A549 (cell line): ENCODE measurements around the gene CCDC138. TPM values are rescaled to one million over a fixed set of nuclear protein-coding genes. Genes with fewer than 3 reads are reported as not detected.

Source experiments
- ATAC-seq, 2 experiments: fragments of 200-7000 bp in 1 of 2; fragments of >200 bp in 1 of 2; cut with Nextera tagmentation in 1 of 2; cut with Tn5 transposase in 1 of 2; 3 replicates each; pipeline versions ENCODE4 v1.8.0 to v1.9.1; 2018 to 2020; ENCODE audit warnings: mild to moderate bottlenecking in 1 of 2, moderate library complexity in 1 of 2
- CTCF ChIA-PET: fragments of 300-600 bp; sonication (Branson Sonifier 250); formaldehyde crosslinking; extraction: SDS; loops from one replicate; lab custom pipeline; 2021; ENCODE audit warnings: antibody characterized with exemption, inconsistent platforms; lab: Yijun Ruan, JAX
- POLR2A ChIA-PET: fragments of 350-600 bp; formaldehyde crosslinking; extraction: SDS; loops from one replicate; lab custom pipeline; 2021; ENCODE audit warnings: antibody characterized with exemption, inconsistent platforms; lab: Yijun Ruan, JAX
- DNase-seq, 2 experiments: peaks; one replicate each; pipeline versions ENCODE4 v3.0.0 to v3.0.0-alpha.2; 2011 to 2016; ENCODE audit warnings: low read depth in 1 of 2, low spot score in 1 of 2
- FAIRE-seq: peaks from 2 replicates; lab custom pipeline; 2011; peaks lifted over from hg19 to GRCh38; lab: Jason Lieb, UNC
- H3K27ac ChIP-seq, 2 experiments: fragments of >200 bp; sonication (Bioruptor Twin); formaldehyde crosslinking; 3 replicates each; pipeline ENCODE4 v1.5.1; 2016 to 2017
- H3K4me1 ChIP-seq: fragments of >200 bp; sonication (Bioruptor Twin); formaldehyde crosslinking; 3 replicates; pipeline ENCODE4 v1.6.1; 2016
- H3K4me2 ChIP-seq: fragments of >200 bp; sonication (Bioruptor Twin); formaldehyde crosslinking; 3 replicates; pipeline ENCODE4 v1.6.1; 2016
- H3K4me3 ChIP-seq: fragments of >200 bp; sonication (Bioruptor Twin); formaldehyde crosslinking; 3 replicates; pipeline ENCODE4 v1.5.1; 2016
- H3K9me3 ChIP-seq: fragments of >200 bp; sonication (Bioruptor Twin); formaldehyde crosslinking; 3 replicates; pipeline ENCODE4 v1.6.1; 2016
- BHLHE40 ChIP-seq: IDR thresholded peaks from 2 replicates; pipeline ENCODE4 v1.6.1; 2012; ENCODE audit warnings: low read depth, low read length, inconsistent platforms
- CBX8 ChIP-seq: fragments of 200-600 bp; sonication (generic); IDR thresholded peaks from 2 replicates; pipeline ENCODE4 v1.6.1; 2016
- CHD4 ChIP-seq: fragments of 200-600 bp; sonication (generic); IDR thresholded peaks from 2 replicates; pipeline ENCODE4 v1.6.1; 2016; ENCODE audit warnings: antibody characterized with exemption, mild to moderate bottlenecking, borderline replicate concordance
- E2F6 ChIP-seq: IDR thresholded peaks from 2 replicates; pipeline ENCODE4 v1.6.1; 2012; ENCODE audit warnings: low read depth, borderline replicate concordance
- EHMT2 ChIP-seq: fragments of 200-600 bp; sonication (generic); IDR thresholded peaks from 2 replicates; pipeline ENCODE4 v1.6.1; 2016; ENCODE audit warnings: antibody characterized with exemption, low read depth, mild to moderate bottlenecking, moderate library complexity
- FOSL2 ChIP-seq, 2 experiments: fragments of 450-650 bp in 1 of 2; fragments of >200 bp in 1 of 2; sonication (Bioruptor Twin) in 1 of 2; formaldehyde crosslinking; IDR thresholded peaks; 2 replicates each; pipeline versions ENCODE4 v1.5.0 to v1.6.1; 2016 to 2020; ENCODE audit warnings: mild to moderate bottlenecking in 1 of 2, moderate library complexity in 1 of 2
- HDAC2 ChIP-seq: fragments of 200-600 bp; sonication (generic); IDR thresholded peaks from 2 replicates; pipeline ENCODE4 v1.6.1; 2016
- HES2 ChIP-seq: fragments of >200 bp; sonication (Bioruptor Twin); formaldehyde crosslinking; IDR thresholded peaks from 2 replicates; pipeline ENCODE4 v1.6.1; 2016
- HEYL ChIP-seq: fragments of 250-450 bp; sonication (Bioruptor Pico); IDR thresholded peaks from 2 replicates; pipeline ENCODE4 v1.8.0; 2021; ENCODE audit warnings: mild to moderate bottlenecking, moderate library complexity
- HOXB5 ChIP-seq: fragments of 250-450 bp; sonication (Bioruptor Pico); IDR thresholded peaks from 2 replicates; pipeline ENCODE4 v1.5.0; 2020; ENCODE audit warnings: mild to moderate bottlenecking, moderate library complexity
- JUN ChIP-seq, 2 experiments: fragments of >200 bp; sonication (Bioruptor Twin); formaldehyde crosslinking; IDR thresholded peaks; 2 replicates in 1 of 2; 3 replicates in 1 of 2; pipeline ENCODE4 v1.6.1; 2016 to 2017
- JUNB ChIP-seq: fragments of >200 bp; sonication (Bioruptor Twin); formaldehyde crosslinking; IDR thresholded peaks from 2 replicates; pipeline ENCODE4 v1.6.1; 2016
- MAFK ChIP-seq: fragments of 450-650 bp; IDR thresholded peaks from 2 replicates; pipeline ENCODE4 v1.6.1; 2014; ENCODE audit not compliant: partially characterized antibody
- MAZ ChIP-seq: fragments of 150-350 bp; IDR thresholded peaks from 2 replicates; pipeline ENCODE4 v1.6.1; 2014; ENCODE audit warnings: antibody characterized with exemption, low read depth, low read length, borderline replicate concordance
- NPAS2 ChIP-seq: fragments of 250-450 bp; sonication (Bioruptor Pico); IDR thresholded peaks from 2 replicates; pipeline ENCODE4 v1.8.0; 2022; ENCODE audit warnings: mild to moderate bottlenecking, moderate library complexity, borderline replicate concordance
- NR3C1 ChIP-seq: fragments of >200 bp; sonication (Bioruptor Twin); formaldehyde crosslinking; IDR thresholded peaks from 3 replicates; pipeline ENCODE4 v1.6.1; 2017
- PHF8 ChIP-seq: fragments of 200-600 bp; sonication (generic); IDR thresholded peaks from 2 replicates; pipeline ENCODE4 v1.6.1; 2016; ENCODE audit warnings: low read depth, mild to moderate bottlenecking, antibody characterized with exemption, moderate library complexity, borderline replicate concordance
- POLR2A ChIP-seq: IDR thresholded peaks from 2 replicates; pipeline ENCODE4 v1.6.1; 2012; ENCODE audit warnings: mild to moderate bottlenecking, low read length
- POLR2AphosphoS2 ChIP-seq: conservative IDR thresholded peaks from 2 replicates; pipeline ENCODE4 v1.6.1; 2012; ENCODE audit warnings: low read length, improper control_type of control experiment, inconsistent platforms
- RAD21 ChIP-seq, 2 experiments: fragments of >200 bp in 1 of 2; sonication (Bioruptor Twin) in 1 of 2; formaldehyde crosslinking in 1 of 2; IDR thresholded peaks in 1 of 2; conservative IDR thresholded peaks in 1 of 2; 2 replicates in 1 of 2; 3 replicates in 1 of 2; pipeline ENCODE4 v1.6.1; 2012 to 2018; ENCODE audit warnings: inconsistent platforms in 1 of 2
- REST ChIP-seq: fragments of 200-600 bp; sonication (generic); IDR thresholded peaks from 2 replicates; pipeline ENCODE4 v1.6.1; 2016; ENCODE audit warnings: antibody characterized with exemption, mild to moderate bottlenecking, moderate library complexity
- RNF2 ChIP-seq: fragments of 200-600 bp; sonication (generic); IDR thresholded peaks from 2 replicates; pipeline ENCODE4 v1.6.1; 2016; ENCODE audit warnings: low read depth, mild to moderate bottlenecking, antibody characterized with exemption, moderate library complexity, borderline replicate concordance
- SREBF2 ChIP-seq: fragments of 450-650 bp; IDR thresholded peaks from 2 replicates; pipeline ENCODE4 v1.6.1; 2014; ENCODE audit warnings: mild to moderate bottlenecking, moderate library complexity
- TFCP2L1 ChIP-seq: fragments of 250-450 bp; sonication (Bioruptor Pico); IDR thresholded peaks from 2 replicates; pipeline ENCODE4 v1.5.0; 2021; ENCODE audit warnings: mild to moderate bottlenecking
- ZC3H11A ChIP-seq: fragments of 450-650 bp; IDR thresholded peaks from 2 replicates; pipeline ENCODE4 v1.6.1; 2014; ENCODE audit warnings: antibody characterized with exemption, mild to moderate bottlenecking
- ZFP36 ChIP-seq: fragments of 450-650 bp; IDR thresholded peaks from 2 replicates; pipeline ENCODE4 v1.6.1; 2014; ENCODE audit warnings: borderline replicate concordance; ENCODE audit not compliant: partially characterized antibody
- ZSCAN20 ChIP-seq: fragments of 250-450 bp; sonication (Bioruptor Pico); IDR thresholded peaks from 2 replicates; pipeline ENCODE4 v1.8.0; 2022; ENCODE audit warnings: mild to moderate bottlenecking, moderate library complexity
- WGBS: methylation state at CpG from one replicate; pipeline ENCODE4 v1.1.6; 2017; ENCODE audit errors: missing lambda C conversion rate; 5-methylcytosine and 5-hydroxymethylcytosine counted together
- polyA plus RNA-seq, 4 experiments: library from polyadenylated mRNA; depleted of rRNA in 3 of 4; stranded (reverse); fragments of >200 nt; fragmentation: RNase III in 1 of 4; extraction: RNeasy Plus Mini Kit Qiagen cat#74134 plus additional on column Dnase treatment in 1 of 4; gene quantifications; 2 replicates in 3 of 4; 3 replicates in 1 of 4; pipeline ENCODE4 v1.2.3, GENCODE V29; 2011 to 2017
- TF ChIP-seq, protein P1 (sequence below): fragments of >200 bp; sonication (Bioruptor Twin); formaldehyde crosslinking; IDR thresholded peaks from 3 replicates; pipeline ENCODE4 v1.5.1; 2016

CCDC138 gene
- polyA plus RNA-seq, 2 of the 4 experiments (the other 2 are of a cell fraction) = 9.7 to 13.0 TPM

- H3K27ac ChIP-seq = no peak overlapping the region
- CTCF ChIA-PET = interaction anchor here (0.6 to 1.4 kb wide), 2 partner anchors 32 to 210 kb away, joined by 6 read pairs; no protein-coding TSS in a partner anchor
- H3K9me3 ChIP-seq = no peaks in the 10 kb centered on the region
- TF ChIP-seq JUN (IDR thresholded peaks at IDR 0.05) (no peak), ZC3H11A (no peak), SREBF2 (no peak)
- TF ChIP-seq, all 56 proteins: peak for 0
- ATAC-seq = no peak
- DNase-seq = no peak
- POLR2A ChIA-PET = no interaction called here
- Histone ChIP-seq H3K4me1 (no peaks in the 10 kb centered on the region), H3K4me2 (no peak overlapping the region), H3K4me3 (no peak overlapping the region)
- no peak for FAIRE-seq
- WGBS = 89% methylated on average over 13 of the region's 13 CpGs
These were observed 110.2 kb downstream of the CCDC138 start for GRCh38 chr2:108896741-108897140.

GRCh38 chr2:108898315-108899082, 111.9 kb downstream of the CCDC138 start:
- FAIRE-seq (no peak), DNase-seq (no peak), ATAC-seq (no peak)
- H3K4me1 ChIP-seq = no peaks in the 10 kb centered on the region
- H3K27ac ChIP-seq = no peak overlapping the region
- TF ChIP-seq HDAC2 (no peak), MAFK (no peak), POLR2AphosphoS2 (no peak), ZSCAN20 (no peak), TFCP2L1 (CRISPR knock-in tag) (no peak), NR3C1 (no peak), EHMT2 (no peak), RNF2 (no peak), JUNB (no peak), REST (no peak), HOXB5 (no peak), NPAS2 (CRISPR knock-in tag) (no peak), E2F6 (no peak), JUN (IDR thresholded peaks at IDR 0.05) (no peak)
- TF ChIP-seq, protein P1, sequence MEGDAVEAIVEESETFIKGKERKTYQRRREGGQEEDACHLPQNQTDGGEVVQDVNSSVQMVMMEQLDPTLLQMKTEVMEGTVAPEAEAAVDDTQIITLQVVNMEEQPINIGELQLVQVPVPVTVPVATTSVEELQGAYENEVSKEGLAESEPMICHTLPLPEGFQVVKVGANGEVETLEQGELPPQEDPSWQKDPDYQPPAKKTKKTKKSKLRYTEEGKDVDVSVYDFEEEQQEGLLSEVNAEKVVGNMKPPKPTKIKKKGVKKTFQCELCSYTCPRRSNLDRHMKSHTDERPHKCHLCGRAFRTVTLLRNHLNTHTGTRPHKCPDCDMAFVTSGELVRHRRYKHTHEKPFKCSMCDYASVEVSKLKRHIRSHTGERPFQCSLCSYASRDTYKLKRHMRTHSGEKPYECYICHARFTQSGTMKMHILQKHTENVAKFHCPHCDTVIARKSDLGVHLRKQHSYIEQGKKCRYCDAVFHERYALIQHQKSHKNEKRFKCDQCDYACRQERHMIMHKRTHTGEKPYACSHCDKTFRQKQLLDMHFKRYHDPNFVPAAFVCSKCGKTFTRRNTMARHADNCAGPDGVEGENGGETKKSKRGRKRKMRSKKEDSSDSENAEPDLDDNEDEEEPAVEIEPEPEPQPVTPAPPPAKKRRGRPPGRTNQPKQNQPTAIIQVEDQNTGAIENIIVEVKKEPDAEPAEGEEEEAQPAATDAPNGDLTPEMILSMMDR = no peak
- ChIA-PET POLR2A (no interaction called here), CTCF (interaction anchor here (1.4 kb wide), 1 partner anchor 30 kb away, joined by 6 read pairs; no protein-coding TSS in a partner anchor)
- H3K4me3 ChIP-seq = no peak overlapping the region
- H3K9me3 ChIP-seq = no peaks in the 10 kb centered on the region
- H3K4me2 ChIP-seq = no peak overlapping the region
- WGBS = 77% methylated on average over 1 of the region's 1 CpG

DNA sequence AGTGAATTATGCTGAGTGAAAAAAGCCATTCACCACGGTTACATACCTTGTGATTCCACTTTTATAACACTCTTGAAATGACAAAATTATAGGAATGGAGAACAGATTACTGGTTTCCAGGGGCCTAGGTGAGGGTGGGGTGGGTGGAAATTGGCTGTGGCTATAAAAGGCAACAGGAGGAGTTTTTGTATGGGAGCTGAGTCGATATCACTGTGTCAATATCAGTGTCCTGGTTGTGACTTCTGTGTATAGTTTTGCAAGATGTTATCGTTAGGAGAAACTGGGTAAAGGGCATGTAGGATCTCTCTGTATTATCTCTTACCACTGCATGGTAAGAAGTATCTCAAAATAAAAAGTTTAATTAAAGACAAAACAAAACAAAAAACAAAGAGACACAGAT, 118.1 kb downstream of the CCDC138 start:
- no peak for ATAC-seq
- TF ChIP-seq NR3C1 = no peak
- no peak for TF ChIP-seq ZC3H11A
- TF ChIP-seq HES2 = no peak
- no peak for TF ChIP-seq MAZ
- TF ChIP-seq BHLHE40 = no peak
- no peak for TF ChIP-seq NPAS2 (CRISPR knock-in tag)
- TF ChIP-seq ZFP36 = no peak
- no peak for TF ChIP-seq CHD4
- TF ChIP-seq RAD21 (conservative IDR thresholded peaks at IDR 0.05 in 1 of 2, IDR thresholded peaks at IDR 0.05 in 1 of 2) = no peak
- no peak for TF ChIP-seq FOSL2 (IDR thresholded peaks at IDR 0.05)
- no peak for TF ChIP-seq FOSL2 (CRISPR knock-in tag; IDR thresholded peaks at IDR 0.05)
- no peak for TF ChIP-seq HEYL
- TF ChIP-seq POLR2A = no peak
- no peak for TF ChIP-seq PHF8
- no peak for TF ChIP-seq CBX8
- TF ChIP-seq, all 56 proteins: peak for 0
- ChIA-PET CTCF (interaction anchor here (1.0 to 2.1 kb wide), 3 partner anchors 11 to 24 kb away, joined by 3 to 7 read pairs (median 3); no protein-coding TSS in a partner anchor), POLR2A (no interaction called here)
- FAIRE-seq = no peak
- Histone ChIP-seq H3K4me1 (no peaks in the 10 kb centered on the region), H3K4me3 (no peak overlapping the region), H3K27ac (no peak overlapping the region), H3K4me2 (no peak overlapping the region), H3K9me3 (no peaks in the 10 kb centered on the region)
- DNase-seq = no peak
- WGBS = 36% methylated on average over 3 of the region's 3 CpGs
